Measurements from ENCODE around the gene JAM2.

- TF ChIP-seq ESRRA (IDR thresholded peaks at IDR 0.05; ENCODE audit: borderline replicate concordance, low read length): no peak
- no peak for TF ChIP-seq PBX3 (IDR thresholded peaks at IDR 0.05)
- no peak for TF ChIP-seq RAD21 (conservative IDR thresholded peaks at IDR 0.05 in 1 of 2, IDR thresholded peaks at IDR 0.05 in 1 of 2)
- no peak for TF ChIP-seq RCOR1 (IDR thresholded peaks at IDR 0.05; ENCODE audit: low read depth, low read length)
- TF ChIP-seq SREBF2 (IDR thresholded peaks at IDR 0.05): no peak
- no peak for TF ChIP-seq POLR2A (IDR thresholded peaks at IDR 0.05; ENCODE audit: low read length)
- no peak for TF ChIP-seq CTCF (IDR thresholded peaks at IDR 0.05)
- no peak for TF ChIP-seq NFE2L2 (conservative IDR thresholded peaks at IDR 0.05; ENCODE audit: low read length)
- no peak for TF ChIP-seq ATOH8 (CRISPR knock-in tag; IDR thresholded peaks at IDR 0.05; ENCODE audit: low read depth)
- TF ChIP-seq FOSB (CRISPR knock-in tag; IDR thresholded peaks at IDR 0.05): no peak
- no peak for TF ChIP-seq REST (IDR thresholded peaks at IDR 0.05)
Observed at GRCh38 chr21:25752416-25752815, 113.4 kb downstream of the JAM2 start.
